ENCODE data around the gene HSFX3.
A peak's percentile ranks its signal among the peaks of the same experiment; 100 is the strongest.
"Not testable (repeated sequence)": the region's sequence is repeated elsewhere in the genome, so short reads cannot be mapped to it uniquely, and the experiment has no call there.

Gene HSFX3

DNA sequence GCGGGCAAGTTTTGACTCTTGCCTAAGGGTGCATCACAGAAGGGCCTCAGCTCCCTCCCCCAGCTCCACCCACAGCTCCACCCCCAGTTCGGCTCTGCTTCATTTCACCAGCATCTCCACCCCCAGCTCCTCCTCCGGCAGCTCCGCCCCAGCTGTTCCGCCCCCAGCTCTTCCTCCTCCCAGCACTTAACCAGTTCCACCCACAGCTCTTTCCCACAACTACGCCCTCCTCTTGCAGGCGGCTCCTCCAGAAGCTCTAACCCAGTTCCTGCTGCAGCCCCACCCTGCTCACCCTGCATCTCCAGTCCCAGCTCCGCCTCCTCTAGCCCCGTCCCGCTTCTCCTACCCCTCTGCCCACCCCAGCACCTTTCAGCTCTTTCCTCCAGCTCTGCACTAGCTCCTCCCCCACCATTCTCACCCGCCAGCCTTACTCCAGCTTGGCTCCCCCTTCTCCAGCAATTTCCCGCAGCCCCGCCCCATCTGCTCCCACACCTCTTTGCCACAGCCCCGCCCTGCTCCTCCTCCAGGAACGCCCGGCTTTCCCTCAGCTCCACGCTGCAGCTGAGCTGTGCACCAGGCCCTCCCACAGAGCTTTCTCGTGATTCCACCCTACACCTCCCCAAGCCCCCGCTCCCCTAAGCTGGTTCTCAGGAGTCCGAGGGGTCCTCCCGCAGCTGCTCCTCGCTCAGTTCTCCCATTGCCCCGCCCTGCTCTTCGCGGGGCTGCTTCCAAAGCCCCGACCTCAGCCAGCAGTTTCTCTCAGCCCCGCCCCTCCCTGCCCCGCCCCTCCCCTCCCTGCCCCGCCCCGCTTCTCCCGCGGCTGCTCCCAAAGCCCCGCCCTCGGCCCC, 10.2 kb downstream of the HSFX3 start:
- Histone ChIP-seq H3K27ac (peak overlapping the region; percentile 79 to 86), H3K36me3 (peaks cover 0 to 9% (median 0%) of the 10 kb centered on the region in 3 donors), H3K4me1 (peaks cover 0 to 11% (median 0%) of the 10 kb centered on the region in 4 donors), H3K9me3 (no peaks in the 10 kb centered on the region), H3K27me3 (no peaks in the 10 kb centered on the region), H3K4me3 (peak overlapping the region; percentile 67 to 74)
- peak; percentile 92 to 96 for DNase-seq
- intact Hi-C loops (cut with DNase I; ENCODE audit: low total_unique reads) = no loop called here
- TF ChIP-seq, protein P1, sequence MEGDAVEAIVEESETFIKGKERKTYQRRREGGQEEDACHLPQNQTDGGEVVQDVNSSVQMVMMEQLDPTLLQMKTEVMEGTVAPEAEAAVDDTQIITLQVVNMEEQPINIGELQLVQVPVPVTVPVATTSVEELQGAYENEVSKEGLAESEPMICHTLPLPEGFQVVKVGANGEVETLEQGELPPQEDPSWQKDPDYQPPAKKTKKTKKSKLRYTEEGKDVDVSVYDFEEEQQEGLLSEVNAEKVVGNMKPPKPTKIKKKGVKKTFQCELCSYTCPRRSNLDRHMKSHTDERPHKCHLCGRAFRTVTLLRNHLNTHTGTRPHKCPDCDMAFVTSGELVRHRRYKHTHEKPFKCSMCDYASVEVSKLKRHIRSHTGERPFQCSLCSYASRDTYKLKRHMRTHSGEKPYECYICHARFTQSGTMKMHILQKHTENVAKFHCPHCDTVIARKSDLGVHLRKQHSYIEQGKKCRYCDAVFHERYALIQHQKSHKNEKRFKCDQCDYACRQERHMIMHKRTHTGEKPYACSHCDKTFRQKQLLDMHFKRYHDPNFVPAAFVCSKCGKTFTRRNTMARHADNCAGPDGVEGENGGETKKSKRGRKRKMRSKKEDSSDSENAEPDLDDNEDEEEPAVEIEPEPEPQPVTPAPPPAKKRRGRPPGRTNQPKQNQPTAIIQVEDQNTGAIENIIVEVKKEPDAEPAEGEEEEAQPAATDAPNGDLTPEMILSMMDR (IDR thresholded peaks at IDR 0.05) = no peak

DNA sequence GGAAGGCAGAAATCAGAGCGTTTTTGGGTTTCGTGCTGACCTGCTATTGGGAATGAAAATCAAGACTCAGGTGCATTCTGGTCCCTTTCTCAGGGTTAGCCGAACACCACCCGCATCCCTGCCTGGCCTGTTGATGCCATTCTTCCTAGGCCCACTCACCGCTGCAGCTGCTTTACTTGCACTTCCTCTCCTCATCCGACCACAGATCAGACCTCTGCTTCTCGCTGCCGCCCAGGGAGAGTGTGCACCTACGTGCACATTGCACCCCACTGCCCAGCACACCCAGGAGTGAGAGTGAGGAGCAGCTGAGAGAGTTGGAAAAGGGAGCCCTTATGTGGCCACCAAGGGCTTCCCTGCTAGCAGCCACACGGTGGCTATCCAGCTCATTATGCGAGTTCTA, 12.2 kb downstream of the HSFX3 start:
- DNase-seq; intact Hi-C loops (cut with DNase I; ENCODE audit: low total_unique reads); H3K9me3 ChIP-seq; H3K4me3 ChIP-seq; H3K27ac ChIP-seq; H3K27me3 ChIP-seq: not testable (repeated sequence)
- Histone ChIP-seq H3K36me3 (peaks cover 0 to 16% (median 0%) of the 10 kb centered on the region in 3 donors), H3K4me1 (peaks cover 0 to 11% (median 0%) of the 10 kb centered on the region in 4 donors)

DNA sequence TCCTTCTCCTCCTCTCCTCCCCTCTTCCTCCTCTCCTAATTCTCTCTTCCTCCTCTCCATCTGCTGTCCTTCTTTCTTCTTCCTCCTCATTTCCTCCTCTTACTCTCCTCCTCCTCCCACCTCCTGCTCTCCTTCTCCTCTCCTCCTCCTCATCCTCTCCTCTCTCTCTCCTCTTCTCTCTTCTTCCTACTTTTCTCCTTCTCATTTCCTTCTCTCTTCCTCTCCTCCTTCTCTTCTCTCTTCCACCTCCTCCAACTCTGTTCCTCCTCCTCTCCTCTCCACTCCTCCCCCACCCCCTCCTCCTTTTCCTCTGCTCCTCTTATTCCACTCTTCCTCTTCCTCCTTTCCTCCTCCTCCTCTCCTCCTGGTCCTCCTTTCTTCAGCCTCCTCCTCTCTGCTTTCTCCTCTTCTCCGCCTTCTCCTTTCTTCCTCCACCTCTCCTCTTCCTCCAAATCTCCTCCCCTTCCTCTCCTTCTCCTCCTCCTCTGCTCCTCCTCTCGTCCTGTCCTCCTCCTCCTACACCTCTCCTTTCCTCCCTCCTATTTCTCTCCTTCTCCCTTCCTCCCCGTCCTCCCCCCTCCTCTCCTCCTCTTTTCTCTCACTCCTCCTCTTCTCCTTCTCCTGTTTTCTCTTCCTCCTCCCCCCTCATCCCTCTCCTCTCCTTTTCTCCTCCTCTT, 14.7 kb downstream of the HSFX3 start:
- H3K4me3 ChIP-seq; H3K4me1 ChIP-seq; H3K27ac ChIP-seq; DNase-seq; H3K9me3 ChIP-seq; intact Hi-C loops (cut with DNase I; ENCODE audit: low total_unique reads); H3K27me3 ChIP-seq: not testable (repeated sequence)
- H3K36me3 ChIP-seq = peaks cover 0 to 16% (median 0%) of the 10 kb centered on the region in 3 donors

DNA sequence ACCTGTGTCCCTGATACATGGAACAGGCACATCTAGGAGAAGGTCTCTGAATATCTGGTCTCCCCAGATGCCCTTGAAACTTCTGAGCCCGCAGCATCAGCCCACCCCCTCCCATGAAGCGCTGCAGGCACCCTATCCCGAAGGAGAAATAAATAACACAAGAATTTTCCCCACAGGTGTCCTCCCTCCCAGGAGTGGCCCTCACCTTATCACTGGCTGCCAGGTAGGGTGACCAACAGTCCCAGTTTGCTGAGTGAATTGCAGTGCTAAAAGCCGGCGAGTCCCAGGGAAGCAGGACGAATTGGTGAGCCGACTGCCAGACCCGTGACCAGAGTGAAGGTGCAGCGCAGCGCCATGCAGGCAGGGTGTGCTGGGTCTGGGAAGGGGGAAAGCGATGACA, 15.7 kb downstream of the HSFX3 start:
- H3K4me3 ChIP-seq; intact Hi-C loops (cut with DNase I; ENCODE audit: low total_unique reads); H3K27ac ChIP-seq; H3K4me1 ChIP-seq; H3K9me3 ChIP-seq; H3K27me3 ChIP-seq; DNase-seq: not testable (repeated sequence)
- peaks cover 0 to 18% (median 0%) of the 10 kb centered on the region in 3 donors for H3K36me3 ChIP-seq

DNA sequence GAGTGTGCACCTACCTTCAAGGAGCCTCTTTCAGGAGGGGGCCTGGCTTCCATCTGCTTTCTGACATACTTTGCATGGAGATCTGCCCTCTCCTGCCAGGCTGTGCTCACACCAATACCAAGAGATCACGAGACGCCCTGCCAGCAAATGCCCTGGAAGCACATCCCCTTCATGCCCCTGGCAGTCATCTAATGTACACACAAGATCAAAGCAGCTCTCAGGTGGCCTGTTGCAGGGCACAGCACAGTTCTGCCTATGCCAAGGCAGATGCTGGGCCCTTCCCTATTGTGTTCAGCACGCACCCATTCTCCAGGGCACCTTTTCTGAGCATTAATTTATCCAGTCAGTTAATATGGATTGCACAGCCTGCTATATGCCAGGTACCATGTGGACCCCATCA, 16.9 kb downstream of the HSFX3 start:
- H3K27ac ChIP-seq; H3K9me3 ChIP-seq; H3K27me3 ChIP-seq; DNase-seq; H3K4me3 ChIP-seq; intact Hi-C loops (cut with DNase I; ENCODE audit: low total_unique reads); H3K4me1 ChIP-seq: not testable (repeated sequence)
- peaks cover 0 to 20% (median 0%) of the 10 kb centered on the region in 3 donors for H3K36me3 ChIP-seq

DNA sequence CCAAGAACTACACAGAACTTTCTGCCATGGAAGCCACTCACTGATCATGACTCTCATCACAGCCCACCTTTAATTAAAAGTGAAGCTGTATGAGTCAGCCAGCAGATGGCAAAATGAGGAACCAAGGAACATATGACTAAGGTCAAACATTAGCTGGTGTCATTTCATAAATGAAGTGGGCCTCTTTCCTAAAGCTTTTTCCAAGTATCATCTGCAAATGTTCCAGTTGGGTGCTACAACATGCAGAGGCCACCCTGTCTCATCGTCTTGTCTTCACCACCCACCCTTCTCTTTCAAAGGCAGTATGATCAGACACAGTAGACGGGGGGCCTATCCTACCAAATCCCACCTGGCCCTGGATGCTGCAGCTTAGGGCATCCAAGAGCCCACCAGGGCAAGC, 18.1 kb downstream of the HSFX3 start:
- Histone ChIP-seq H3K27me3 (no peaks in the 10 kb centered on the region), H3K36me3 (peaks cover 0 to 20% (median 0%) of the 10 kb centered on the region in 3 donors), H3K4me3 (no peak overlapping the region), H3K9me3 (no peaks in the 10 kb centered on the region), H3K27ac (no peak overlapping the region), H3K4me1 (no peaks in the 10 kb centered on the region)
- intact Hi-C loops (cut with DNase I; ENCODE audit: low total_unique reads) = no loop called here
- TF ChIP-seq, protein P1 (IDR thresholded peaks at IDR 0.05) = no peak
- DNase-seq = no peak

DNA sequence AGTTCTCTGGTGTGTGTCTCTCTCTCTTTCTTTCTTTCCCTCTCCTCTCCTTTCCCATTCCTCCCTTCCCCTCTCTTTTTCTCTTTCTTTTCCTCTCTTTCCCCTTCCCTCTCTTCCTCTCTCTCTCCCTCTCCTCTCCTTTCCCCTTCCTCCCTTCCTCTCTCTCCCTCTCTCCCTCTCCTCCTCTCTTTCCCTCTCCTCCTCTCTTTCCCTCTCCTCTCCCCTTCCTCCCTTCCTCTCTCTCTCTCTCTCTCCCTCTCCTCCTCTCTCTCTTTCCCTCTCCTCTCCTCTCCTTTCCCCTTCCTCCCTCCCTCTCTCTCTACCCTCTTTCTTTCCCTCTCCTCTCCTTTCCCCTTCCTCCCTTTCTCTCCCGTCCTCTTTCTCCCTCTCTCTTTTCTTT, 21.3 kb downstream of the HSFX3 start:
- no peak overlapping the region for H3K27ac ChIP-seq
- intact Hi-C loops (cut with DNase I; ENCODE audit: low total_unique reads) = no loop called here
- peaks cover 0 to 4% (median 0%) of the 10 kb centered on the region in 3 donors for H3K36me3 ChIP-seq
- TF ChIP-seq, protein P1 (IDR thresholded peaks at IDR 0.05) = no peak
- H3K27me3 ChIP-seq = no peaks in the 10 kb centered on the region
- H3K4me3 ChIP-seq = no peak overlapping the region
- H3K4me1 ChIP-seq = peaks cover 0 to 4% (median 1%) of the 10 kb centered on the region in 4 donors
- no peaks in the 10 kb centered on the region for H3K9me3 ChIP-seq
- no peak for DNase-seq

All from tibial artery (tissue), 4 donors.